Epidermal melanocyte (primary cell): ENCODE results near the gene GNRH2.
"Not testable (repeated sequence)": the region's sequence is repeated elsewhere in the genome, so short reads cannot be mapped to it uniquely, and the experiment has no call there.

Experiments
- DNase-seq: peaks from one replicate; pipeline ENCODE4 v3.0.0; 2011; ENCODE audit warnings: low spot score; ENCODE audit not compliant: insufficient read length

GNRH2 gene

DNA sequence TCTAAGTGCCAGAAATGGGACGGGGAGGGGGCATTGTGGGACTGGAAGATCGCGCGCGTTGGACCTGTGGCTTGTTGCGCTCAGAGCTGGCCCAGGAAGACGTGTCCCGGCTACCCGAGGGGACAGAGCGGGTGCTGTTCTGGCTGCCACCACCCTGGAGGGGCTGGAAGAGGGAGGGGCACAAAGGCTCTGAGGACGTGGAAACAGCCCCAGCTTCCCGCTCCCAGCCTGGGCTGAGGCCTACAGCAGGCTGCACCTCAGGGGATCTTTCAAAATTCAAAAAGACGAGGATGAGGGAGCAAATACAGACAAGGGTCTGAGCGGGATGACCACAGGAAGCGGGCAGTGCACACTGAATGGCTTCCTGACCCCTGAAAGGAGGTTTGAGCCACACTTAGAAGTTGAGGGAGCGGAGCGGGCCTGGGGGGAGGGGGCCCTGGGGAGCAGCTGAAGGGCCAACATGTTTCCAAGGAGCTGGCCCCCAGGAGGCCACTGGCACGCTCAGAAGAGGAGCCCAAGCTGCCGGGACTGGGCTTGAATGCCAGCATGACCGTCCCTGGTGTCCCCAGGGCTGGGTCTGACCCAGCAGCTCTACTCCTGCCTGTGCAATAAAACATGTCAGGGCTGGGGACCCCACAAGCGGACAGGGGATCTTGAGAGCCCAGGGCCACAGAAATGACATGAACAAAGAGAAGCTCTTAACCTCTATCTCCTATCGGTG lies 29.3 kb downstream of the GNRH2 start:
- no peak for DNase-seq

DNA sequence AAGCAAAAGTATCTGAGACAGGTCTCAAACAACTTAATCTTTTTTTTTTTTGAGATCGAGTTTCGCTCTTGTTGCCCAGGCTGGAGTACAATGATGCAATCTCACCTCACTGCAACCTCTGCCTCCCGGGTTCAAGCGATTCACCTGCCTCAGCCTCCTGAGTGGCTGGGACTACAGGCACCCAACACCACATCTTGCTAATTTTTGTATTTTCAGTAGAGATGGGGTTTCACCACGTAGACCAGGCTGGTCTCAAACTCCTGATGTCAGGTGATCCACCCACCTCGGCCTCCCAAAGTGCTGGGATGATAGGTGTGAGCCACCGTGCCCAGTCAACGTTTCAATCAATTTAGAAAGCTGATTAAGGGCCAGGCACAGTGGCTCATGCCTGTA lies 29.8 kb downstream of the GNRH2 start:
- not testable (repeated sequence) for DNase-seq

DNA sequence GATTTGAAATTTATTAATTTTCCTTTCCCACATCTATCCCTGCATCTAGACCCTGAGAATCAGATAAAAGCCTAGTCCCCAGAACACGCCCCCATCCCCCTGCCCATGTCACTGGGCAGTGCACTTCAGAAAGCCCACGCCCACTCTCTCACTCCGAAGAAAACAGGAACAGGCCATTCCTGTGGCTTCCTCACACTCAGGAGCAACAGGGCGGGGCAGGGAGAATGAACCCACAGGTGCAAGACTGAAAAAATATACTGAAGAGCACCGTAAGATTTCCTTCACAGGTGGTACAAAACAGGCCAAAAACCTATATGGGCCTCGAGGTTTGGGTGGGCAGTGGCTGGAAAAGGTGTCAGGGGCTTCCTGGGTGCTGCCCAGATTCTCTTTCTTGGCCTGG lies 31.4 kb downstream of the GNRH2 start:
- DNase-seq, result no peak

DNA sequence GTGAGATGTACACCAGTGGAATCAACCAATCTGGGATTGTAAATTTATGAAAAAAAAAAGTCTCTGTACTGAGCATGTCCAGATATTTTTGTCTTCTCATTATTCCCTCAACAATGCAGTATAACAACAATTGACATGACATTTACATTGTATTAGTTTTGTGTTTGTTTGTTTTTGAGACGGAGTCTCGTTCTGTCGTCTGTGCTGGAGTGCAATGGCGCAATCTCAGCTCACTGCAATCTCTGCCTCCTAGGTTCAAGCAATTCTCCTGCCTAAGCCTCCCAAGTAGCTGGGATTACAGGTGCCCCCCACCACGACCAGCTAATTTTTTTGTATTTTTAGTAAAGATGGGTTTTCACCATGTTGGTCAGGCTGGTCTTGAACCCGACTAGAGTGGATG lies 31.9 kb downstream of the GNRH2 start:
- not testable (repeated sequence) for DNase-seq

DNA sequence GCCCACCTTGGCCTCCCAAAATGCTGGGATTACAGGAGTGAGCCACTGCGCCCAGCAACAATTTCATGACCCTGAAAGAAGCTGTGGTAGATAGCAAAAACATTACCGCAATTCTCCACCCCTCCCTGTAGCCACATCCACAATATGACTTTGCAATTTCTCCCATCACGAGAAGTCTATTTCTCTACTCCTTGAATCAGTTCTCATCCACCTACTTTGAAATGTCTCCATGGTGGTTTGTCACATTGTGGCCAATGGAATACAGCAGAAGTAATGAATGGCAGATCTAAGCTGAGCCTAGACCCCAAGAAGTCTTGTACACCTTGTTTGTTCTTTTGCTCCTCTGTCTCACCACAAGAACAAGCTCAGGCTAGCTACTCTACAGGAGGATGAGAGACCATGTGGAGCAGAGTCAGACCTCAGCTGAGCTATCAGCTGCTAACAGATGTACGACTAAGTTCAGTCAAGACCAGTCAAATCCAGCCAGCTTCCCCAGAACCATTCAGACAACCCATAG lies 34.3 kb downstream of the GNRH2 start:
- DNase-seq, result no peak

DNA sequence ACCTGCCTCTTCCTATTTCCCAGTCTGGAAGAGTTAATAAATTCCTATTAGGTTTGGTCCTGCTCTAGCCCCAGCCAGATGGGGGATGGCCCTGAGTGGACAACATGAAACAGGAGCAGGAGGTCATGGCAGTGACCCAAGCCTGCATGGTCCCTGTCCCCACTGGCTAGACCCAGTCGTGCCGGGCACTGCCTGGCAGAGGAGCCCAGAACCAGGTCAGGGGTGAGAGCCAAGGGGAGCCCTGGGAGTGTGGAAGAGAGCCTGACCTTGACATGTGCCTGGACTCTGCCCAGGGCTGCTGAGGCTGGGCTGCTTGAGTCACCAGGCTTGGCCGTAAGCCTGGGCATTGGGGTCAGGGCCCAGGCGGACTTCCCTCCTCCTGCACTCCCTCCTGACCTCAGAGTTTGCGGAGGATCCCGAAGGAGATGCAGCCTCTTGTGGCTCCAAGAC lies 37.5 kb downstream of the GNRH2 start:
- DNase-seq, result no peak

DNA sequence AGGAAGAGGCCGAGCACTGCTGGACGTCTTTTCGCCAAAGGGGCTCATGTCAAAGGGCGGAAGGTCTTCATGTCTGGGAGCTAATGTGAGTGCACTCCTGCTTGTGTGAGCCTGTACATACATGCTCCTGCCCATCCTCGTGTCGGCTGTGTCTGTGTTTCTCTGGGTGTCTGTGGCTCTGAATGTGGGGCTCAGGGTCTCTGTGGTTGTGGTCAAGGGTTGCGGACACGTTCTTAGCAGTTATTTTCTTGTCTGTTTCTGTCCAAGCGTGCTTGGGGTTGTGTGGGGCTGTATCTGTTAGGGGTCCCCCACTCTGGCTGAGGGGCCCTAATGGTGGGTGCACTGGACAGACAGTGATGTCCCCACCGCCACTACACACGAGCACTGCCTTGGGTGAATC lies 38.2 kb downstream of the GNRH2 start:
- DNase-seq, result no peak

DNA sequence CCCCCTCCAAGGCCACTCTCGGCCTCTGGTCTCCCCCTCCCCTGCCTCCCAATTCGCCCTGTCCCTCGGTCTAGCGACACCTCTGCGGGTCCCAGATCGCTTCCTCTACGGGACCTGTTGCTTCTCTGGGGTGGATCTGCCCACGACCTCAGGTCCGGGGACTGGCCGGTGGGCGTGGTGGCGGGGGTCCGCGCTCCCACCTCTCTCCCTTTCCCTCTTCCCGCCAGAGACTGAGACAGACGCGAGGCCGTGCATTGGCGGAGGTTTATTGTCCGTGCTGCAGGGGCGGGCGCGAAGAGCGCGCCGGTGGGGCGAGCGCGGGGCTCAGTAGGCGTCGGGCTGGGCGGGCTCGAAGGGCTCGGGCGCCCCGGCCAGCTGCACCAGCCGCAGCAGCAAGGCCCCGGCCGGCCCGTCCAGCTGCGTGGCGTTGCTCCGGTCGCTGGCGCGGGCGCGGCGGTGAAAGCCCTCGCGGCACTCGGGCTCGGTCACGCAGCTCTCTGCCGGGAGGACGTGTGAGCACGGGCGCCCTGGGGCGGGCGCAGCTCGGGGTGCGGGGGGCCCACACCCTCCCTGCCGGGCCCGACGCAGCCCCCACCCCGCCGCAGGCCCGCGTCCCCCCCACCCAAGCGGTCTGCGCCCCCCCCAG lies 39.0 kb downstream of the GNRH2 start:
- DNase-seq, result no peak

DNA sequence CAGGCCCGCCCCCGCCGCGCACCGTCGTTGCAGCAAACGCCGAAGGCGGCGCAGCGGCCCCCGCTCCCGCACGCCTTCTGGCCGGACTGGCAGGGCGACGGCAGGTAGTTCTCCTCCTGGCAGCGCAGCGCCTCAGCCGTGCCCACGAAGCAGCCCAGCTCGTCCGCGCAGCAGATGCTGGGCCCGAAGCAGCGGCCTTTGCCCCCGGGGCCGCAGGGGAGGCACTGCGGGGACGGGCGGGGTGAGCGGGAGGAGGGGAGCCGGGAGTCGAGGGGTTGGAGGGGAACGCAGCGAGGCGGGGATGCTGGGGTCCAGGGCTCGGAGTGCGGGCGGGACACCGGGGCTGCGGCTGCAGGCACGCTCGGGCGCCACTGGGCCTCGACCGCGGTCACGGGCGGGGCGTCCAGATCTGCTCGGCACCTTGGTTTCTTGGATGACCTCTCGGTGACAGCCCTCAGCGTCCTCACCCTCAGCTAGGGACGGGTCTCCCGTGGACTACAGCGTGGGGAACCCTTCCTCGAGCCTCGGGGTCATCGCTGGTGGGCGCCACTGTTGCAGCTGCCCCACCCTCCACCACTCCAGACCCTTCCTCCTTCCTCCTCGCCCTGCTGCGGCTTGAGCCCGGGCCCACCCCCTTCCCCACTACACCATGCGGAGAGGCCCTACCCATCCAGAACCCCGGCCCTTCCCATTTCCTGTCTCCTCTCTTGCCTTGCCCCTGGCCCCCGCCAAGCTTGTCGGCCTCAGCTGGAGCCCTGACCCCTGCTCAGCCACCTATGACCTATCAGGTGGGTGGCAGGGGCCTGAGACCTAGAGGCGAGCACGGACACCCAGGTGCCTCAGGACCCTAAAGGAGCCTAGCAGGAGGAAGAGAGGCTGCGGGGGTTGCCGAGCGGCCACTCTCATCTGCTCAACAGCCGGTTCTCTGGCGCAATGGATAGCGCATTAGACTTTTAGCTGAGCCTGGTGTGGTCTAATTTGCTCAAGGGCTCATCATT lies 39.8 kb downstream of the GNRH2 start:
- DNase-seq, result no peak

DNA sequence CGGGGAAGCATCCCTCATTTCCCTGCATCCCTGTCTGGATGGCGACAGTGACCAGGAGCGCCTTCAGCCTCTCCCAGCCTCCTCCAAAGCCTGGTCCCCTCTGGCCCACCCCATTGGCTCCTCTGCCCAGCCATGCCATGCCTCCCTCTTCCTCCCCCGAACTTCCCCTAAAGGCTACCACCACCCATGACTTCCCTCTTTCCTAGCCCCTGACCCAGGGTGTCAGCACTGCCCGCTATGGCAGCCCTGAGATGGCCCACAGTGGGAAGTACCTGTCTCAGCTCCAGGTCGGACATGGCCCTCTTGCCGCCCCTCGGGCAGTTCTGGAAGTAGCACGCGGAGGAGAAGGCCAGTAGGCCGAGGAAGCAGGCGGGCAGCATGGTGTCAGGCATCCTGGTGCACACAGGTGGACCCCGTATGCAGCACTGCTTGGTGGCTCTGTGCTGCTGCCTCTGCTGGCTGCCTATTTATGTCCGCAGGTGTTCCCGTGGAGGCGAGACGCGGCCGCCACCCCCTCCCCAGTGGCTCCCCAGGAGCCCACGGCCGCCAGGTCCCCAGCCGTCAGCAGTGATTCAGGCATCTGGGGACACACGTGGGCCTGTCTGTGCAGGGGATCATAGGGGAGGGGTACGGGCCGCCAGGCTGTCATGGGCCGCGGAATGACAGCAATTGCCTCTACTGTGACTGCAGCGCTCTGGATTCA lies 41.0 kb downstream of the GNRH2 start, which contains the start of gene AVP:
Gene AVP (minus strand): TSS at position 442 of the 703 bp plus-strand sequence. CDS start 50 bp downstream, at position 392.
- no peak for DNase-seq

DNA sequence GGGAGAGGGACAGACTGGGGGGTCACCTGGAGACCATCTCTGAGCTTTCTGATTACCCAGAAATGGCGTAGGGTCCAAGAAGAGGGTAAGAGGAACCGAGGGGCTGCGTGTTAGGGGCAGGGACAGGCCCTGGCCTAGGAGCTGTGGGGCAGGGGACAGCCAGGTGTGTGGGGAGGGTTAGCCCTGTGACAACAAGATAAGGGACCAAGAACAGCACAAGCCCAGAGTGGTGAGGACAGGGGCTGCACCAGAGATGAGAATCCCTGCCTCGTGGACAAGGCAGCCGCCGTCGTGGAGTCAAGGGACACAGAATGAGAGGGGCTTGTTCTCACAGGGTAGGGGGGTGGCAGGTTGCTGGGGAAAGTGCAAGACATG lies 41.6 kb downstream of the GNRH2 start:
- no peak for DNase-seq

DNA sequence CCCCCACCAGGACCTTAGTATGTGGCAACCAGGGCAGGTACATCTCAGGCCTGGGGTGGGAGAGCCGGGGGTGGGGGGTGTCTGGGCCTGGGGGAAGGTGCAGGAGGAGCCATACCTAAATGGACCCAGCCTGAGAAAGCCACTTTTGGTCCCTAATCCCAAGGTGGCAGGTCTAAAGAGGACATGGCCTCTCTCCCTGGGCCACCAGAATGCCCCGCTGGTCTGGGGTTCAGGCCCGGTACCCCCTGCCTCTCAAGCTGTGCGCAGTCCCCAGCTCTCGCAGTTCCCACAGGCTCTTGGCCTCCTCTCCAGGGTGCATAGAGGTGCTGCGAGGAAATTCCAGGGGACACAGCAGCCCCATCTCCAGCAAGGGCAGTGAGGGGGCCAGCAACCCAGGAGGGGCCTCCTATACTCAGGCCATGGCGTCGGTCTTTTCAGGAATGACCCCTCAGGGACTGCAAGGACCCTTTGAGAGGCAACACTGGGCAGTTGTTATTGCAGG lies 42.2 kb downstream of the GNRH2 start:
- no peak for DNase-seq

DNA sequence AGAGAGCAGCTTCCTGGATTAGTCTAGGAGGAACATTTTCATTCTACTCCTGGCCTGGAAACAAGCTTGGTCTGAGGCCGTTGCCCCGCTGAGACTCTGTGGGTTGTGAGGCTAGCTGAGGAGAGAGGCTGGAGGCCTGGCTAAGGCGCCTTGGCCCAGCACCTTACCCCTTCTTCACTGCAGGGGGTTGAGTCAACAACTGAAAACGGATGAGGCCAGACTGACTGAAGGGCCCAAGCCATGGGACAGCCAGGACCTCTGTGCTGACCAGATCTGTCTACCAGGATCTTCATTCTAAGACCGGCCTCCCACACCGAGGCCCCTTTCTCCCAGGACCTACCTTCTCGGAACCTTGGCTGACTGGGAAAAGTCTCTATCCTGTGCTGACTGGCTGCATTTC lies 44.6 kb downstream of the GNRH2 start:
- DNase-seq, result no peak

DNA sequence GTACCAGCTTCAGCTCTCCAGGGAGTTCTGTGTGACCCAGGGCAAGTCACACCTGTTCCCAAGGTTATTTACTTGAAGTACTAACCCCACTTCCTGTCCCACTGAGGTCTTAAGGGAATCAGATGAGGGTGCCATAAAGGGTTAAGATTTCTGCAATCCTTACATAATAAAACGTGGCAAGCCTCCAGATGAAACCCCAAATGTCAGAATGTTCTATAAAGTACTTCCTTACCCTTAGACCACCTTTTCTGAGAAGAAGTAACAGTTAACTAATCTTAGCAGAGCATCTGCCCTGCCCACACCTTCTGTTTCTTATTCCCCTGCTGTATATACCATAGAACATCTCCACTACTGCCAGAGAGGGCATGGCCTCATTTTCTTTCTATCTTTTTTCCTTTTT lies 47.1 kb downstream of the GNRH2 start:
- DNase-seq, result no peak

DNA sequence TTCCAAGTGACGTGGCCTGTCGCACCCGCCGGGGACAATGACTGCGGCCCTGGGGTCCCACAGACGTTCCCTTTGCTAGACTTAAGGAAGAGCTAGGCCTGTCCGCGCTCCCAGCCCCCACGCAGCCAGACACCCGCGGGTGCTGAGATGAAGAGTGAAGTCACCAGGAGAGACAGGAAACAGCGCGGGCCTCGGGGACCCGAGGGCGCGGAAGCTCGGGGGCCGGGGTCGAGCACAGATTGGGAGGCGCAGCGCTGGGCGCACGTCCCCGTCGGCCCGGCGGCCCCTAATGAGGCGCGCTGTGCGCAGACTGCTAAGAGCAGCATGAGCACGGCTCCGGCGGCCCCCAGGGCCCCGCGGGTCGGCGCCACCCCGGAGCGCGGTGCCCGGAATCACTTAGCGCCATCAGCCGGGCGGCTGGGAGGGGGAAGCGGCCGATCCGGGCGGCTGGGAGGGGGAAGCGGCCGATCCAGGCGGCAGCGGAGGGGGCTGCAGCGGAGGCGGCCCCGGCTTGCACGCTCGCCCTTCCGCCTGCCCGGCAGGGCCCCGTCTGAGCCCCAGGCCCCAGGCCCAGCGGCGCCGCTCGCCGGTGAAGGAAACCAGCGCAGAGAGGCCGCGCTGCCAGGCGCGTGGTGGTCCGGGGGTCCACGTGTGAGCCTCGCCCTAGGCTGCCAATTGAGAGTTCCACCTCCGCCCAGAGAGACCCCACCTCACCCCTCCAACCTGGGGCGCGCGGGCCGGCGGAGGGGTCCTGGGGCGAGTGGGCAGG lies 49.4 kb downstream of the GNRH2 start:
- DNase-seq, result no peak

DNA sequence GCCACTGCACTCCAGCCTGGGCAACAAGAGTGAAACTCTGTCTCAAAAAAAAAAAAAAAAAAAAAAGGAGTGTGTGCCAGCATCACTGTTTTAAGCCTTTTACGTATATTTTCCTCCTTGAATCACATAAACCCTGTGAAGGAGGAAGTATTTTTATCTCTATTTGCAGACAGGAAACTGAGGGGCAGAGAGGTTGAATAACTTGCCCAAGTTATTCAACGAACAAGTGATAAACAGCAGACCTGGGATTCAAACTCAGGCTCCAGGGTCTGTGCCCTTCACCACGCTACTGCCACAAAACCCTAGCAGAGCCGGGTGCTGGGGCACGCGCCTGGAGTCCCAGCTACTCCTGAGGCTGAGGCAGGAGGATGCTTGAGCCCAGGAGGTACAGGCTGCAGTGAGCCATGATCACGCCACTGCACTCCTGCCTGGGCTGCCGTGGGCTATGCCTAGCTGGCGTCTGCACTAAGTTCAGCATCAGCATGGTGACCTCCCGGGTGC lies 50.5 kb downstream of the GNRH2 start:
- no peak for DNase-seq

DNA sequence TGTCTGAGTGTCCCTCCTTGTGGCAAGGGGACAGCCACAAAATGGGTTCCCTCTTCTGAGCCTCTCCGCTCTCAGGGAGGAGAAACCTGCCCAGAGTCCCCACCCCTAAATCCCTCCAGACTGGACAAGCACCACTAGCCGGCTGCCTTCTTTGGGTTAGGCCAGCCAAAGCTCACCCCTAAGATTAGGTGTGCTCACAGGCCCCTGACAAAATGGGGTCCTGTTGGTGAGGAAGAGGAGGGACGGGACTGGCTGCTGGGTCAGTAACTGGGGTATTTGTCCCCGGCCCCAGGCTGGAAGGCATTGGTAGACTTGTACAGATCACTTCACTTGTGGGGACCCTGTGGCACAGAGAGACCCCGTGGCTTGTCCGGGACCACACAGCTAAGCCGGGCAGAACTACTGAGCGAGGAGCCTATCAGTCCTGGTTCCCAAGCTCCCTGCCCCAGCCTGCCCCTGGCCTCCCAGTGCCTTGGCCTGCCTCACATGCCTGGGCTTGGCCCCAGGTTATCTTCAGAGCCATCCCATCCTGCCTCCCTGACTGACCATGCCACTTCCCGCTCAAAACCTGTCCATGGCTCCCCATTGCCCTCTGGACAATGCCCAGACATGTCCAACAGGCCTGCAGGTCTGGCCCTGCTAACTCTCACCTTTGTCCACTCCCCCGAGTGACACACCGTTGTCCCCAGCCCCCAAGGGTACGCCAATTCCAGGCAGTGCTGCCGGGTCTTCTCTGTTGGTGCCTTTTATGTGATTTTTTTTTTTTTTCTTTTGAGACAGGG lies 51.6 kb downstream of the GNRH2 start:
- no peak for DNase-seq
